Mesenchymal stem cell (in vitro differentiated cells and primary cell): ENCODE data around the gene CDK6.

Source experiments
- DNase-seq: peaks from one replicate; pipeline ENCODE4 v3.0.0-alpha.2; 2013
- H2AFZ ChIP-seq: one replicate; pipeline ENCODE4 v1.6.1; 2013; ENCODE audit warnings: low read depth, mild to moderate bottlenecking, control low read depth, inconsistent platforms, low read length, moderate library complexity
- H2AK5ac ChIP-seq: 2 replicates; pipeline ENCODE4 v1.6.1; 2013; ENCODE audit warnings: low read length, moderate library complexity, mild to moderate bottlenecking, inconsistent platforms; ENCODE audit not compliant: severe bottlenecking
- H2BK120ac ChIP-seq: one replicate; pipeline ENCODE4 v1.6.1; 2013; ENCODE audit warnings: low read depth, mild to moderate bottlenecking, inconsistent platforms, low read length, moderate library complexity
- H2BK12ac ChIP-seq, 2 experiments: one replicate each; pipeline ENCODE4 v1.6.1; 2013; ENCODE audit warnings: inconsistent platforms in 2 of 2, low read length in 2 of 2, mild to moderate bottlenecking in 2 of 2, moderate library complexity in 2 of 2, control low read depth in 1 of 2
- H2BK15ac ChIP-seq: one replicate; pipeline ENCODE4 v1.6.1; 2013; ENCODE audit warnings: mild to moderate bottlenecking, low read depth, inconsistent platforms; ENCODE audit not compliant: poor library complexity, severe bottlenecking
- H2BK5ac ChIP-seq: 2 replicates; pipeline ENCODE4 v1.6.1; 2013; ENCODE audit warnings: low read depth, mild to moderate bottlenecking, low read length, control low read depth, inconsistent platforms; ENCODE audit not compliant: poor library complexity, severe bottlenecking
- H3K14ac ChIP-seq, 2 experiments: one replicate each; pipeline ENCODE4 v1.6.1; 2013; ENCODE audit warnings: inconsistent platforms in 2 of 2, low read length in 2 of 2, control low read depth in 1 of 2, mild to moderate bottlenecking in 1 of 2, moderate library complexity in 1 of 2
- H3K18ac ChIP-seq, 2 experiments: one replicate each; pipeline ENCODE4 v1.6.1; 2013; ENCODE audit warnings: inconsistent platforms in 2 of 2, low read length in 2 of 2, control low read depth in 1 of 2, low read depth in 1 of 2, mild to moderate bottlenecking in 1 of 2
- H3K23ac ChIP-seq, 2 experiments: one replicate each; pipeline ENCODE4 v1.6.1; 2013; ENCODE audit warnings: inconsistent platforms in 2 of 2, low read length in 2 of 2, mild to moderate bottlenecking in 2 of 2, moderate library complexity in 2 of 2, control low read depth in 1 of 2
- H3K27ac ChIP-seq: 2 replicates; pipeline ENCODE4 v1.5.1; 2013; ENCODE audit warnings: mild to moderate bottlenecking, moderate library complexity, low read length, control low read depth, inconsistent platforms; ENCODE audit not compliant: poor library complexity, severe bottlenecking
- H3K27me3 ChIP-seq, 2 experiments: 2 replicates each; pipeline versions ENCODE4 v1.6.1 to v1.7.0; 2013; ENCODE audit warnings: low read length in 2 of 2, mild to moderate bottlenecking in 2 of 2, moderate library complexity in 2 of 2, control low read depth in 1 of 2, inconsistent platforms in 1 of 2; ENCODE audit not compliant: control insufficient read depth in 1 of 2, insufficient read depth in 1 of 2
- H3K36me3 ChIP-seq, 2 experiments: 2 replicates each; pipeline versions ENCODE4 v1.6.1 to v1.7.0; 2013; ENCODE audit warnings: low read length in 2 of 2, control low read depth in 1 of 2, inconsistent platforms in 1 of 2, low read depth in 1 of 2, mild to moderate bottlenecking in 1 of 2; ENCODE audit not compliant: insufficient read depth in 2 of 2, control insufficient read depth in 1 of 2
- H3K4ac ChIP-seq, 2 experiments: one replicate each; pipeline ENCODE4 v1.6.1; 2013; ENCODE audit warnings: inconsistent platforms in 2 of 2, low read length in 2 of 2, mild to moderate bottlenecking in 2 of 2, moderate library complexity in 2 of 2, control low read depth in 1 of 2, low read depth in 1 of 2
- H3K4me1 ChIP-seq: 2 replicates; pipeline ENCODE4 v1.6.1; 2013; ENCODE audit warnings: low read depth, low read length, control low read depth; ENCODE audit not compliant: control insufficient read depth, insufficient read depth
- H3K4me2 ChIP-seq: 2 replicates; pipeline ENCODE4 v1.6.1; 2013; ENCODE audit warnings: low read length, mild to moderate bottlenecking, inconsistent platforms; ENCODE audit not compliant: poor library complexity, severe bottlenecking
- H3K4me3 ChIP-seq, 2 experiments: 2 replicates each; pipeline versions ENCODE4 v1.5.1 to v1.7.0; 2013; ENCODE audit warnings: low read length in 2 of 2, mild to moderate bottlenecking in 2 of 2, control low read depth in 1 of 2, low read depth in 1 of 2; ENCODE audit not compliant: insufficient read depth in 1 of 2
- H3K79me1 ChIP-seq: replicated peaks from 2 replicates; pipeline ENCODE4 v1.6.1; 2013; ENCODE audit warnings: mild to moderate bottlenecking, control low read depth, low read length, inconsistent platforms; ENCODE audit not compliant: poor library complexity, severe bottlenecking
- H3K9ac ChIP-seq: 2 replicates; pipeline ENCODE4 v1.7.0; 2013; ENCODE audit warnings: mild to moderate bottlenecking, low read length, moderate library complexity
- H3K9me3 ChIP-seq: 2 replicates; pipeline ENCODE4 v1.7.0; 2013; ENCODE audit warnings: mild to moderate bottlenecking, low read length; ENCODE audit not compliant: control insufficient read depth
- H4K8ac ChIP-seq: one replicate; pipeline ENCODE4 v1.6.1; 2013; ENCODE audit warnings: inconsistent platforms, mild to moderate bottlenecking, low read length, moderate library complexity
- H4K91ac ChIP-seq: one replicate; pipeline ENCODE4 v1.6.1; 2013; ENCODE audit warnings: mild to moderate bottlenecking, low read length, inconsistent platforms
- WGBS: methylation state at CpG from one replicate; pipeline ENCODE4 v1.1.7; 2013; ENCODE audit warnings: mixed read lengths; 5-methylcytosine and 5-hydroxymethylcytosine counted together

CDK6 gene

DNA sequence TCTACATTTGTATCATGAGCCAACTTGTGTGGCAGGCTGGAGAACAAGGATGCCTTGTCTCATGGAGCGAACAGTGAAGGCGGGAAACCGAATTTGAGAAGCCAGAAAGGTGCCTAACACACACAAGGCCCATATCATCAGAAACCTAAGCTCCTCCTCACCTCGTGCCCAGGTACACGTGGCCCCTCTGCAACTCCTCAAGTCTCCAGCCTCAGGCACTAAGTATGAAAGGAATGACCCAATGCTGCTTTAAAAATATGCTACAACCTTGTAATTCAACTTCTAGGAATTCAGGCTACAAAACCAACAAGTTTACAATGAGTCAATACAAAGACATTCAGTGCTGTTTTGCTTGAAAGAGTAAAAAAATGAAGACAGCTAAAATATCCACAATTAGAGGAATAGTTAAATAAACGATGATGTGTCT is 95.7 kb downstream of the CDK6 start:
- H3K9ac ChIP-seq: no peak overlapping the region
- no peak overlapping the region for H2BK120ac ChIP-seq
- no peak overlapping the region for H2BK12ac ChIP-seq
- peak; percentile 72 for DNase-seq
- H3K4me2 ChIP-seq: no peak overlapping the region
- no peak overlapping the region for H2BK15ac ChIP-seq
- no peaks in the 10 kb centered on the region for H3K36me3 ChIP-seq
- peak overlapping the region; percentile 94 for H3K27ac ChIP-seq
- no peak overlapping the region for H3K4me3 ChIP-seq
- H3K14ac ChIP-seq: no peak overlapping the region
- peaks cover 5% of the 10 kb centered on the region for H3K4me1 ChIP-seq
- no peak overlapping the region for H4K91ac ChIP-seq
- no peak overlapping the region for H3K23ac ChIP-seq
- no peak overlapping the region for H2BK5ac ChIP-seq
- no peaks in the 10 kb centered on the region for H3K9me3 ChIP-seq
- no peak overlapping the region for H2AFZ ChIP-seq
- H2AK5ac ChIP-seq: no peak overlapping the region
- H3K18ac ChIP-seq: no peak overlapping the region
- H3K4ac ChIP-seq: no peak overlapping the region
- no peak overlapping the region for H4K8ac ChIP-seq
- no peaks in the 10 kb centered on the region for H3K27me3 ChIP-seq
- peaks cover 4% of the 10 kb centered on the region for H3K79me1 ChIP-seq
- 54% methylated on average over 5 of the region's 6 CpGs for WGBS

DNA sequence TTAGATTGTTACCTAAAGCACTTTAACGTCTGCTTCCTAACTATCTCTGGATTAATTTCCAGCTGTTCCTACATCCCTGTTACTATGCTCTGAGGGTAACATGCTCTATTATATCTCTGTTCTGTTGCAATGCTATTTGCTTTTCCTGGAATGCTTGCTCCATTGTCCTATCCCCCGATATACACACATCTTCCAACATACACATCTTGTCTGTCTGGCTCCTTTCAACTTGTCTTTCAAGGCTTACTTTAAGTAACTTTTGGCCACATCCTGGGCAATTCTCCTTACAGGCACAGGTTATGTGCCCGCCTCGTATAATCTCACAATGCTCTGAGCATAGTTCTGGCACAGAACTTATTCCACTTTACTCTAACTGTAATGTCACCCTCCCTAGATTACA is 96.2 kb downstream of the CDK6 start:
- Histone ChIP-seq H3K36me3 (no peaks in the 10 kb centered on the region), H3K4ac (no peak overlapping the region), H2BK5ac (no peak overlapping the region), H3K14ac (no peak overlapping the region), H2BK15ac (no peak overlapping the region), H3K79me1 (peaks cover 4% of the 10 kb centered on the region), H3K4me3 (no peak overlapping the region), H3K18ac (no peak overlapping the region), H3K4me1 (peaks cover 5% of the 10 kb centered on the region), H3K27me3 (no peaks in the 10 kb centered on the region), H2BK120ac (no peak overlapping the region), H3K27ac (peak overlapping the region; percentile 94), H4K91ac (no peak overlapping the region), H2BK12ac (no peak overlapping the region), H2AK5ac (peak overlapping the region; percentile 5), H4K8ac (no peak overlapping the region), H2AFZ (no peak overlapping the region), H3K23ac (no peak overlapping the region), H3K4me2 (no peak overlapping the region), H3K9ac (no peak overlapping the region), H3K9me3 (no peaks in the 10 kb centered on the region)
- DNase-seq: no peak
- WGBS: 66% methylated on average over 4 of the region's 4 CpGs

DNA sequence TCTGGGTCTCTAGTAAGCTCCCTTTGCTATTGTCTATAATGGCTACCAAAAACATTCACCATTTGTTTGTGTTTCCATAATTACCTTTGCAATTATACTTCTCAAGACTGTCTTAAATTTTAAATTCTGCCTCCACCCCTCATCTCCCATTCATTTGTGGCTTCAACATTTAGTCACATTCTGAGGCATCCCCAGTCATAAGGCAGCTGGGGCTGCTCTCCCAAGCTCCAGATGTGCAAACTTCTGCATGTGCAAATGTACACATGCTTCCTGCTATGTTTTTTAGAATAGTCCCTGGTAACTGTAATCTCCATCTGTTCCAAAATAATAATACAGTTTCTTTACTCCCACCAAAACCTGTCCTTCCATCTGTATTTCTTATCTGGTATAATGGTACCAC is 97.3 kb downstream of the CDK6 start:
- DNase-seq: no peak
- H4K8ac ChIP-seq: no peak overlapping the region
- peaks cover 9% of the 10 kb centered on the region for H3K79me1 ChIP-seq
- H2BK12ac ChIP-seq: no peak overlapping the region
- no peak overlapping the region for H3K18ac ChIP-seq
- H3K27ac ChIP-seq: no peak overlapping the region
- no peak overlapping the region for H3K4me2 ChIP-seq
- H2AK5ac ChIP-seq: no peak overlapping the region
- H3K27me3 ChIP-seq: no peaks in the 10 kb centered on the region
- no peak overlapping the region for H3K9ac ChIP-seq
- H2BK15ac ChIP-seq: no peak overlapping the region
- H3K36me3 ChIP-seq: no peaks in the 10 kb centered on the region
- H4K91ac ChIP-seq: no peak overlapping the region
- no peak overlapping the region for H2BK120ac ChIP-seq
- H2AFZ ChIP-seq: no peak overlapping the region
- H3K4me1 ChIP-seq: peaks cover 5% of the 10 kb centered on the region
- H3K4ac ChIP-seq: no peak overlapping the region
- no peak overlapping the region for H3K14ac ChIP-seq
- no peaks in the 10 kb centered on the region for H3K9me3 ChIP-seq
- no peak overlapping the region for H2BK5ac ChIP-seq
- no peak overlapping the region for H3K23ac ChIP-seq
- no peak overlapping the region for H3K4me3 ChIP-seq

DNA sequence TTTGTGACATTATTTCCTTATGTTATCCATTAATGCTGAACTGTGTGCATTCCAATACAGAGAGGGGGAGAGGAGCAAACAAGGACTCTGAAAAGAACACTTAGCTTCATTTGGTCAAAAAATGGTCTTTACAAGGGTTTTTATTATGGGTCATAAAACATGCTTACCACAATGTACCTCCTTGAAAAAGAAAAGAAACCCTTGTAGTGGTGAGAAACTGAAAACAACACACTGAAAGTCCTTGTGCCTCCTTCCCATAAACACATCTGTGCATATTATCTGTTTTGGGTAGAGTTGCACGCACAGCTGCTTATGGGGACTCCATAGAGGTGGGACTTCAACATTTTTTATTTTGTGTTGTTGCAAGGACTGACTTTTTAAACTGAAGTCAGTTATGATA is 98.7 kb downstream of the CDK6 start:
- Histone ChIP-seq H2AFZ (no peak overlapping the region), H2BK12ac (no peak overlapping the region), H3K4me2 (no peak overlapping the region), H3K4me1 (peaks cover 5% of the 10 kb centered on the region), H3K23ac (no peak overlapping the region), H3K79me1 (peaks cover 10% of the 10 kb centered on the region), H2BK15ac (no peak overlapping the region), H3K9me3 (no peaks in the 10 kb centered on the region), H3K18ac (no peak overlapping the region), H3K27ac (peak overlapping the region; percentile 35), H2AK5ac (peak overlapping the region; percentile 53), H3K4me3 (no peak overlapping the region), H4K91ac (no peak overlapping the region), H3K9ac (no peak overlapping the region), H3K14ac (no peak overlapping the region), H2BK120ac (no peak overlapping the region), H3K27me3 (no peaks in the 10 kb centered on the region), H2BK5ac (no peak overlapping the region), H3K4ac (no peak overlapping the region), H3K36me3 (no peaks in the 10 kb centered on the region), H4K8ac (no peak overlapping the region)
- DNase-seq: no peak
- WGBS: 67% methylated on average over 1 of the region's 1 CpG
